Measurements from ENCODE around the gene EFCAB7.

- TF ChIP-seq POLR2A (IDR thresholded peaks at IDR 0.05; ENCODE audit: low read length) (no peak), GATA1 (IDR thresholded peaks at IDR 0.05; ENCODE audit: low read depth, low read length) (no peak)
Observed at GRCh38 chr1:63534406-63534805, 11.1 kb downstream of the EFCAB7 start.
